Activated CD4-positive, alpha-beta T cell treated with anti-CD3 and anti-CD28 coated beads, Interleukin-2, amount 50 U/mL, for 16 hours (primary cell): Measurements from ENCODE around the gene PDE11A.
"Not testable (repeated sequence)": the region's sequence is repeated elsewhere in the genome, so short reads cannot be mapped to it uniquely, and the experiment has no call there.

Source experiments
- DNase-seq: peaks from one replicate; pipeline ENCODE4 v3.0.0-alpha.2; 2020

Gene PDE11A

GRCh38 chr2:178074123-178075005, 1.8 kb upstream of the PDE11A start:
- DNase-seq: no peak

GRCh38 chr2:178072000-178072382, 586 bp downstream of the PDE11A start:
- DNase-seq: no peak

DNA sequence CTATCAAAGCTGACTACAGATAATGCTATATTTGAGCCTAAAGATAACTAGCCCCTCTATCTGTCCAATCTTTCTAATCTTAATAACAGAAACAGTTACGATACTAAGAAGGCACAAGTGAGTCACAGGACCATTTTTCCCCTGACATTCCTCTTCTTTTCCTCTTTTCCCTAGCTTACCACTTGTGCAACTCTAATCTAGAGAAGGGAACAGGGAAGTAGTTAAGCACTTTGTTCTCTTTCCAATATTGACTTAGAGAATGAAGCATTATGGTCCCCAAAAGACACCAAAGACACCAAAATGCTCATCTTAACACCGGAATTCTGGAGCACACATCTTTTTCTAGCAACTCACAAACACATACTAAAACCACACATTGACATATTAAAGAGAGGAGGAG, 1.8 kb downstream of the PDE11A start:
- DNase-seq: no peak

DNA sequence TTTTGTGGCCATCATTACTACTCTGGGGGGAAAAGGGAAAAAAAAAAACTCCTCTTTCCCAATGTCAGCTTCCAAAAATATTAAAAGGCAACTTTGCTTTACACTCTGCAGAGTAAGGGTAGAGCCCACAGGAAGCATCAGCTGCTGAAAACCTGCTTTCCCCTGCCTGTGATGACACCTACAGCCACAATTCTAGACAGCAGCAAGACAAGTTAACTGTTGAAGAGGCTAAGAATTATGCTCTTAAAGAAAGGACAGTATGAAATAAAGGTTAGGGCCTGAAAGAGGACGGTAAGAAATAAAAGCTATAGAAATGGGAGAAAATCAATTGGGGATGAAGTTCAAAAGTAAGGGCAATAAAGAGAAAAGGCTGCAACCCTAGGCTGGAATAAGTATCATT, 3.0 kb downstream of the PDE11A start:
- DNase-seq: no peak

- DNase-seq: no peak
Observed at GRCh38 chr2:178068823-178069454, 3.6 kb downstream of the PDE11A start.

GRCh38 chr2:178066890-178067669, 5.5 kb downstream of the PDE11A start:
- DNase-seq: no peak

DNA sequence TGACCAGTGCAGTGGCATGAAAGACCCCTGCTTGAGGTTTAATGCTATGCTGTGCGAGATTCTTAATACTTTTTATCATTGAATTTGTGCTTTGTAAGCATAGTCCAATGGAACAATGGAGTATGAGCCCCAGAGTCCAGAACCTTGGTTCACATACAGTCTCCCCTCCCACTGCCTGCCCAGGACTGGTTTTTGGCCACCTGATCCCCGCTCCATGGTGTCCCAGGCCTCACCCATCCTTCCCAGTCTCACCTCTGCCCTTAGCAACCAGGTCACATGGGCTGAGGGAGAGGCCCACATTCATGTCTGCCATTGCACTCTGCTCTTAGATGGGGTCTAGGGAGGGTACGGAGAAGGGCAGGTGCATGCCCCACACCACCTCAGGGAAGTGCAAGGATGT, 6.3 kb downstream of the PDE11A start:
- DNase-seq: no peak

GRCh38 chr2:178059681-178060080, 12.9 kb downstream of the PDE11A start:
- no peak for DNase-seq

DNA sequence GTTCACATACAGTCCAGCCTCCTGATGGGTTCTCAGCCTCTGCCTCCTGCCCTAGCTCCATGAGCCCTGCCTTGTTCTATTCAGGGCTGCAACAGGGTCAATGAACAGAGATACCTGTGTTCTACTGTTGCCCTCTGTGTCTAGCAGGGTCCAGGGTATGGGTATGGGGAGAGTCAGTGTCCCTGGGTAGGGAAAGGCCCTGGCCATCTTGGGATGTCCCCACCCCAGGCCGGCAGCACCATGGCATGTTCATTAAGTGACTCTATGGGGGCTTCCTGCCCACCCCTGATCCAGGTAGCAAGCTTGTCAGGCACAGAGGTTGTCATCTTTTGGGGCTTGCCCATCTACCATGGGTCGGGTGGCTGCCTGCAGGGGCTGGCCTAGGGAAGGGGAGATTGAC, 13.5 kb downstream of the PDE11A start:
- no peak for DNase-seq

DNA sequence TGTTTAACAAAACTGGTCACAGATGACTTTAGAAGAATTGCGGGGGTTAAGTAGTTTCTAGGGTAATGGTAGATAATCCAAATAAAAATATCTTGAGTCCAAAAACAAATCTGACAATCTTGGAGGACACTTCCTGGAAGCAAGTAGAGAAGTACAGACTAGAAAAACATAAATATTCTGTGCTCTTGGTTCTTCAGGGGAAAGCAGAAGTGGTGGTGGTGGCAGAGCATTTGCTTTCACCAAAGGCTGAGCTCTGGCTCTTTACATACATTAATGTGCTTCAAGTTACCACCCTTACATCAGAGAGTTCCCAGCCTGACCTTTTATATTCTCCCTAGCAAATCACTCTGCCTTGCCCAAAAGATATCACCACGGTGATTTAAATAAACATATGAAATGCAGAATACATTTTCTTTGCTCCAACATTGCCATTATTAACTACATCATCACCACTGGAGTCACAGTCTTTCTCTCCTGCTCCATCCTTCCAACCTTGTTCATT, 15.3 kb downstream of the PDE11A start:
- no peak for DNase-seq

GRCh38 chr2:178056345-178056744, 16.2 kb downstream of the PDE11A start:
- DNase-seq: no peak

- not testable (repeated sequence) for DNase-seq
Observed at GRCh38 chr2:178051257-178051656, 21.3 kb downstream of the PDE11A start.

DNA sequence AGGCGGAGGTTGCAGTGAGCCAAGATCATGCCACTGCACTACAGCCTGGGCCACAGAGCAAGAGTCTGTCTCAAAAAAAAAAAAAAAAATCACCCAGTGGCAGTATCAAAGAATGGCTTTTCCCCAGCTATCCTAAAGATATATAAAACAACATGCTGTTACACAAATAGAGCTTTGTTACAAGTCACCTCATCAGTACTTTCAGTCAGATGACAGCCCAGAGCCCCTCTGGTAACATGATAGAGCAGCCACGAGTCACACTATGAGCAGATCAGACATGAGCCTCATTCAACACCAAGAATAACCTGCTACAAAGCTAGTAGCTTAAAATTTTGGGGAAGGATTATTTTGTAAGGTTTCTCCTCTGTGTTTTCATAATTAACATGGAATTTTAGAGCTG, 25.2 kb downstream of the PDE11A start:
- no peak for DNase-seq

- DNase-seq: no peak
Observed at GRCh38 chr2:178044836-178045235, 27.7 kb downstream of the PDE11A start.

GRCh38 chr2:178043266-178043665, 29.3 kb downstream of the PDE11A start:
- no peak for DNase-seq

- DNase-seq: not testable (repeated sequence)
Observed at GRCh38 chr2:178033583-178033982, 39.0 kb downstream of the PDE11A start.

GRCh38 chr2:178029342-178029741, 43.2 kb downstream of the PDE11A start:
- no peak for DNase-seq

DNA sequence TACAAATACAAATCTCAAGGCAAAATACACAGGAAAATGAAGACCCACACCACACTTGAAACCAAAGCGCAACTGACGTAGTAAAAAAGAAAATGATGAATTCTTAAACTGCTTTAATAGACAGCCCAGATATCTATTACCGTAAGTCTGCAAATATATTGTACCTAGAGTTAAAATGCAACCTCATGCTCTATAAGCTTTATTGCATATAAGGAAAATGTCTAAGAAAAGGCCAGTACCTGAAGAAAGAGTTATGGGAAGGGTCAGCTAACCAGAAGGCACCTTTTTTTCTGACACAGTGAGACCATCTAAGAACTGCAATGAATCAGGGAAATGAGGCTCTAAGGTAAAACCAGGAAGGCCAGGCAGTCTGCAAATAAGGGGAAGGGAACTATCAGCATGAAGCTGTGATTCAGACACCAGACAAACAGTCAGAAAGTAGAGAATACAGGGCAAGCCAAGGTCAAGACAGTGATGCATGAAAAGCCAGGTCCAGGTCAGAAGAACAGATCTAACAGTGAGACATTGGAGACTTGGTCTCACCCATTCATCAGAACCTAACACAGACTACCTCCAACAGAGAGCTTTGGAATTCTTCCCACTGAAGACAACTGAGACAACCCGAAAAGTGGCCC, 46.9 kb downstream of the PDE11A start:
- no peak for DNase-seq

- no peak for DNase-seq
Observed at GRCh38 chr2:178018141-178018540, 54.4 kb downstream of the PDE11A start.

DNA sequence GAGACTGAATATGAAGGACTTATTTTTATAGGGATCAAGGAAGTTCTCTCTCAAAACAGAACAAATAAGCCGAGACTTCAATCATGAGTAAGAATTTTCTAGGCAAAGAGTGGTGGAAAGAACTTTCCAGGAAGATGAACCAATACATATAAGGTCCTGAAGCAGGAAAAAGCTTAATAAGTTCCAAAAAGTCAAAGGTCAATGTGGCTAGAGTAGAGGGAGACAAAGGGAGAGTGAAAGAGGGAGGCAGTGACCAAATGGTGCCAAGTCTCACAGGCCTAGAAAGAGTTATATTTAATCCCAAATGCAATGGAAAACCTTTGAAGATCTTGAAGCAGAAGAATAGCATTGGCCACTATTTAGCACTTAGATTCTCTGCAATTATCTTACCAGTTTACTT, 56.0 kb downstream of the PDE11A start:
- DNase-seq: no peak

- no peak for DNase-seq
Observed at GRCh38 chr2:178012639-178013038, 59.9 kb downstream of the PDE11A start.

DNA sequence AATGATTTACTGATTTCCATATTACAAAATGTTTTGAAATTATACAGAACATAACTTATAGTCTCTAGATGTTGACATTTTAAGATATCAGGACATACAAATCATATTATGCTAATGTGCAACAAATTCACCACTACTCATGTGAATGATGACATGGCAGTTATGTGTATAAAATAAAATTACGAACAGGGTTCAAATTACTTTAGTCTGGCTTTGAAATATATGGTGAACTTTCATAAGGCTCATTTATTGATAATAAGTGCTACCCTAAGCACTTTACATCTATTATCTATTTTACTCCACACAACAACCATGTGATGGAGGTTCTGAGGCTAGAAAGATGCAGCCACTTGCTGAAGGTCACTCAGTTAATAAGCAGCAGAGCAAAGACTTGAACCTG, 62.8 kb downstream of the PDE11A start:
- no peak for DNase-seq
